Stimulated activated CD4-positive, alpha-beta T cell treated with anti-CD3 and anti-CD28 coated beads, Interleukin-12 subunit alpha, Interleukin-12 subunit beta, amount 100 ng/mL, for 48 hours (primary cell): Measurements from ENCODE around the gene PRR3.

ENCODE experiments used
- DNase-seq, 3 donors: peaks; one replicate each; pipeline ENCODE4 v3.0.0-alpha.2; 2020; ENCODE audit warnings: low read depth in 2 of 3, low spot score in 1 of 3

PRR3 gene

DNA sequence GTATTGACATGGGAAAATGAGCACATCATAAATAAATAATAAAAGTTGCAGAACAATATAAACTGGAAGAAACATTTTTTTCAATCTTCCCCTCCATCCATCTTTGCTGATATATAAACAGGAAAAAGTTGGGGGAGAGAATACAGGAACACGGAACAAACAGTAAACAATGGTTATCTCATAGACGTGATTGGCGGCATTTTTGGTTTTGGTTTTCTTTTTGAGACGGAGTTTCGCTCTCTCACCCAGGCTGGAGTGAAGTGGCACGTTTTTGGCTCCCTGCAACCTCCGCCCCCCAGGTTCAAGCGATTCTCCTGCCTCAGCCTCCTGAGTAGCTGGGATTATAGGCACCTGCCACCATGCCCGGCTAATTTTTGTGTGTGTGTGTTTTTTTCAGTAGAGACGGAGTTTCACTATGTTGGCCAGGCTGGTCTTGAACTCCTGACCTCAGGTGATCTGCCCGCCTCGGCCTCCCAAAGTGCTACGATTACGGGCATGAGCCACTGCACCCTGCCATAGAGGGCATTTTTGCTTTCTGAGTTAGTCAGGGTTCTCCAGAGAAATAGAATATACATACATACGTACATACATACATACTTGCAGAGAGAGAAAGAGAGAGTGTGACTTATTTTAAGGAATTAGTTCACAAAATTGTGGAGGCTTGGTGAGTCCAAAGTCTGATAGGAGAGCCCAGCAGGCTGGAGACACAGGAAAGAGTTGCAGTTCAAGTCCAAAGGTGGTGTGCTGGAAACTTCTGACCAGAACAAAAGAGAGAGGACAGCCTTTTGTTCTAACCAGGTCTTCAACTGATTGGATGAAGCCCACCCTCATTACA, 23.4 kb upstream of the PRR3 start:
- no peak for DNase-seq

DNA sequence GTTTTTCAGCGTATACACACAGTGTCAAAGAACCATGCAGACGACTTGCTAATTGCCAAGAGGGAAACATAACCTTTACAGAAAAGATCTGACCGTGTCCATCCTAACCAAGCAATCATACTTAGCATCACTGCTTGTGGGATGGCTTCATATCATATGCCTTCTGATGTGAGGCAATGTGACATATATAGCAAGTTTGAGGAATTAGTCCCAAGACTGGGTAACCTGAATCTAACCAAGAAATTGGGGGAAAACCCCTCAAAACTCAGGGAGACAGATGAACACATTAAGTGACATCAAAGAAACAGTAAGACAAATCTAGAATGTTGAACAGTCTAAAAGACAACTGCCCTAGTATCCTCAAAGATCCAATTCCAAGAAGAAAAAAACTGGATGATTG, 19.2 kb upstream of the PRR3 start:
- no peak for DNase-seq

DNA sequence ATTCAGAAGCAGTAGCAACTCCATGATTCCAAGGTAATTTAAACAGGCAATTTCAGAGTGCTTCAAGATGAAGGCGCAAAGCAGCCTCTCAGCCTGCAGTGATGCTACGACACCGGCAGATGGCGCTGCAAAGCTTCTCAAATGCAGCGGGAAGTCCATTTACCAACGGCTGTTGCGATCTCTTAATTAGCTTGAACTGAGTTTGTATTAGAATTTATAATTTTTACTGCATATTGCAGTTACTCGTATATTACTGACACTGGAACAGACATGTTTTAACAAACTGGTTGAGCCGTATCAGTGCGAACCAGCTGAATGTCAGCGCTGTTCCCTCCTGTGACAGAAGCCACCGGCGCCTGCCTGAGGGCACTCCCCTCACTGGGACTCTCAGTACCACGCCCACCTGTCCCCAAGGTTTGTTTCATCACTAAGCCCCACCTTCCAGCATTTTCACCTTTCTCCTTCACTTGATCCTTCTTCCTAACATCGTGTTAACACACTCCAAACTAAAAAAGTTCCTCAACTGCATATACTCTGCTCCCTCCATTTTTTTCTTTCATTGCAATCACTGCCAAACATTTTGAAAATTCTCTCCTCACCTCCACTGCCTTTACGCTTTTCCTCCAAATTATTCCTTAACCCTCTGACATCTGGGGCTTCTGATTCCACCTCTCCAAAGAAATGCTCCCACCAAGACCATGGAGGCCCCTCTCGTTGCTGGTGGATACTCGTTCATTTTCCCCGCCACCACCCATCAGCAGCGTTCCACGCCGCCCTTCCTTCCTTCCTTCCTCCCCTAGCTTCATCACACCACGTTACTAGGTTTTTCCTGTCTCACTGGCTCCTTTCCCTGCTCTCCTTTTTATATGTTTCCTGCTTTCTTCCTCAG, 15.3 kb upstream of the PRR3 start:
- peak; percentile 64 to 75 (median 69) for DNase-seq

DNA sequence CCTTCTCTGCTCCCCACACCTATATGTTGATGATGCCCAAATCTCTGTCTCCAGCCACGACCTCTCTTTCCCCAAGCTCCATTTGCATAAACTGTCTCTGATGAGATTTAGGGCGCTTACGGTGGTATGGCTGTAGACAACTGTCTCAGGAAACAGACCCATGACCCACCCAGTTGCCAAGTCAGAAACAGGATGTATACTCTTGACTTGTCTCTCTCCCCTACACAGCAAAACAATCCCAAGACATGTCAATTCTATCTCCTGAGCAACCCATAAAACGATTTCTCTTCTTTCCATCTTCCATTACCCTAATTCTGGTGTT, 14.7 kb upstream of the PRR3 start:
- no peak for DNase-seq

DNA sequence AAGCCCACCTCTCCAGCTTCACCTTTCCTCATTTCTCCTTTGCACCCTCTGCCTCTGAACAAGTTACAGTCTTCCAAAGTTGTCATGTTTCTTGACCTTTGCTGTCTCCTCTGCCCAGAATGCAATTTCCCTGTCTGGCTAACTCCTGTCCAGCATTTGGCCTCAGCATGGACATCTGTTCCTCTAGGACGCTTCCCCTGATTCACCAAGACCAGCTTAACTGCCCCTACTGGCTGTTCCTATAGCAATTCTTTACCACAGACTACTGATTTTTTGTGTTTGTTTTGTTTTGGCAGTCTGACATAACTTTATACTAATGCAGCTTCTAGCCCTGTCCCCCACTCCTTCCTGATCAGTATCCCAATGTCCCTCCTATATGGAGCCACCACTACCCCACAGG, 14.2 kb upstream of the PRR3 start:
- no peak for DNase-seq

DNA sequence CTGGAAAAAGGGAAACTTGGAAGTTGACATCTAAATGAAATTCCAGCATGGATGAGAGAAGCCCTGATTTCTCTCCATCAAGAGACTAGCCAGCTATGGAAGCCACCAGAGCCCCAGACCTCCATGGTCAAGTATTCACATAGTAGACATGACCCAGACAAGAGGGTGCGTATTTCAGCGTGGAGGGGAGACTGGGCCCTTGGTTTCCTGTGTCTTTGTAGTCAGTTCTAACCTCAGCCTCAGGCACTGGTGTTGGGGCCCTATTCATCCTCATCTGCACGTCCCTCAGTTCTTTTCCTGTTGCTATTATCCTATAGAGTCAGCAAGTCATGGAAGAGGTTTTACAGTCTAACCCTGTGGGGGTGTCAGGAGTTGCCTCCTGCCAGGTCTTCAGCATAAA, 13.3 kb upstream of the PRR3 start:
- no peak for DNase-seq

DNA sequence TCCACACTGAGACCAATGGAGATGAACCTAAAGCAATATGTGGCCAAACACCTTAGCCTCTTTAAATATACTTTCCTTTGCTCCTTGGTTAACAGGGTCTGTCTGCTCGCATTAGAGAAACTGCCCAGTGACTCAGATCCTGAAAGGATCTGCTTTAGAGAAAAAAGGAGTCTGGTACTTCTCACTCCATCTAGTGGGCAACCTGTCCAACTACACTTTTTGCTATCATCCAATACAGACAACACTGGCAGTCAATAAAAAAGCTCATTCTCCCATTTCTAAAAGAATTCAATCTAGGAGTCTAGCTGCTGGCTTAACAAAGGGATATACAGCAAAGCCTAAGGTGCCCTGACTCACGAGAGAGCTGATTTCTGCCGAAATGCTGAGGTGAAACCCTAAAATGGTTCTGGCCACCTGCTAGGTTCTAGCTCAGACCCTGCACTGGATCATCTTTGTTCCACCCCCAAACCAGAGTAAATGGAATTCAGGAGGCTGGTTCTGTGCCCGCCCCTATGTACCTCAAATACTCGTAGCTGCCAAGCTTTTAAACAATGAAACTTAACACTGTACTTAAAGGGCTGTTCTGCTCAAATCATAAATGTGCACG, 12.3 kb upstream of the PRR3 start:
- no peak for DNase-seq

DNA sequence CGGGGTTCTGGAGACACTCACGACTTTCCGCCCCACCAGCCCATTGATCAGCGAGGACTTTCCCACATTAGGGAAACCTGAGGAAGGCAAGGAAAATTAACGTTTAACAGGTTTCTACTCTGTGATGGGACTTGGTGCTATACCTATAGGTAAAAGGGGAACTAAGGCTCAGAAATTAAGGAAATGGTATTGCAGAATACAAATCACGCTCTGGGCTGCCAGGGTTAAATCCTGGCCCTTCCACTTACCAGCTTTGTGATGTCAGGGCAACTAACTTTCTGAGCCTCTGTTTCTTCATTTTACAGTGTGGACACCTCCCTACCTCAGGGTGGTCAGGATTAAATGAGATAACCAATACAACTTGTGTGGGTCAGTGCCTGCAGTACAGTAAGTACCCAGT, 9.6 kb upstream of the PRR3 start:
- DNase-seq = no peak

DNA sequence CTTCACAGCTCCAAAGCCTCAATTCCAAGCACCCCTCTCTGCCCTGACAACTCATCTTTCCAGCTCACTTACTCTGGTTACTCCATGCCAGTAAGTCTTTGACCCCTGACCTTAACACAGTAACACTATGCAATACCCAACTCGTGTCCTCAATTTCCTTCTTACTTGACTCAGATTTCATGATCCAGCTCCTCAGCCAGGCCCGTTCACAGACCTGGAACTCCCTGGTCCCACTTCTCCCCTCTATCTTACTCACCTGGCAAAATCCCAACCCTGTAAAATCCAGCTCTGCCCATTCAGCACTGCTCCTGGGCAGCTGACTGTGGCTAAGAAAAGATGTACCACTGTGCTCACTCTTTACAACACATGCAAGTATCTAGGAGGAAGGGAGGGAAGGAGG, 8.7 kb upstream of the PRR3 start:
- no peak for DNase-seq

DNA sequence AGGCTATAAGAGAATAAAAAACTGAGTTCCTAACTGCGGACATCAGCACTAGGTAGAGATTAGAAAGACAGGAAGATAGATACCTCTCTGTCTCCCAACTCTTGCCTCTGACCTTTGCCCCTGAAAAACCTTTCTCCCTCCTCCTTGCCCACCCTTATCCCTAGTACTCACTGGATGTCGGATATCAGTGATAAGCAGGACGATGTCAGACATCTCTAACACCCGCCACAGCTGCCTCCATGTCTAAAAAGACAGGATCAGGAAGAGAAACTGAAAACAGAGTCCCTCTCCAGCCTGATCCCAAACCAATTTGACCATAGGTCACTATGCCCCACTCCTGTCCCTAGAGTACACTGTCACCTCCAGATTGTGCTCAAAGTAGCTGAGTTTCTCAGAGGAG, 2.7 kb upstream of the PRR3 start:
- DNase-seq = no peak

DNA sequence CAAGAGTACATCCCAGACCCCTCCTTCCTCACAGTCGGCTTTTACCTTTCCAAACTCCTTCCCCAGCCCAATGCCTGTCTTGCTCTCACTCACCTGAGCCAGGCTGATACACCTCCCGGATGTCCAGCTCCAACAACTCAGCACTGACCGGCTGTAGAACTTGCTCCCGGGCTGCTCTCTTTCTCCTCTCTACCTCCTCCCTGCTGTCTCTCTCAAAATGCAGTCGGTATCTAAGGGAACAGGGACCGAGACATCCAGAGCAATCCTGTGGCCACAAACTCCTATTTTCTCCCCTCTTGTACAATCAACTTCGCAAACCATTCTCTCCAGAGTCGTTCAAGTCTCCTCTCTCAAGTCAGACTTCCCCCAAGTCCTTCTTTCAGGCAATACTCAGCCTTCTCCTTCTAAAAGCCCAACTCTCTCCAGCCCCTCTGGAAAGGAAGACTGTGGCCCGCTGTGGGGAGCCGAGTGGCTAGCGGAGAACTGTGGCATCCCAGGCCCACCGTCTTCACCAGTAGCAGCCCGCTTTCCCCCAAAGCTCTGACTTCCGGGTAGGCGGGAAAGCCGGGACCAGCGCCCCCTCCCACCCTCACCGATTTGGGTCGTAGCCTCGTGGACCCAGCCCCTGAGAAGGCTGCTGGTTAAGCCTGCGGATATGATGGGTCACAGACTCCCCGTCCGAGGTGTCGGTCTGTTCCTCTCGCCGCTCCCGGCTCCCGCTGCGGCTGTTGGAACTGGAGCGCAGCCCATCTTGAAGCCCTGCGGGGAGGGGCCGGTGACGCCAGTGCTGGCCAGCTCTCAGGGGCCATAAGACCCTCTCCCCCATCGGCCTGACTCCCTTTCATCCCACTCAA, 1.9 kb upstream of the PRR3 start:
- DNase-seq = no peak

DNA sequence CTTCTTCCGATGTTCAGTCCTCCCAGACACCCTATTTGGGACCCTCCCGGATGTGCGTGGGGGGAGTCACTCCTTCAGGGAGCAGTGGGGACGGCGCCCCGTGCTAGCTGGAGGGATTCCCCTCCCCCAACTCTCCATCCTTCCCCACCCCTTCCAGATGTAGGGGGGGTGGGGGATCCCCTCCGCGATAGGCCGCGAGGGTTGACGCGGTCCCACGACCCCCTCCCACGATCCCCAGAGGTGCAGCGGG, 1.4 kb upstream of the PRR3 start:
- no peak for DNase-seq

DNA sequence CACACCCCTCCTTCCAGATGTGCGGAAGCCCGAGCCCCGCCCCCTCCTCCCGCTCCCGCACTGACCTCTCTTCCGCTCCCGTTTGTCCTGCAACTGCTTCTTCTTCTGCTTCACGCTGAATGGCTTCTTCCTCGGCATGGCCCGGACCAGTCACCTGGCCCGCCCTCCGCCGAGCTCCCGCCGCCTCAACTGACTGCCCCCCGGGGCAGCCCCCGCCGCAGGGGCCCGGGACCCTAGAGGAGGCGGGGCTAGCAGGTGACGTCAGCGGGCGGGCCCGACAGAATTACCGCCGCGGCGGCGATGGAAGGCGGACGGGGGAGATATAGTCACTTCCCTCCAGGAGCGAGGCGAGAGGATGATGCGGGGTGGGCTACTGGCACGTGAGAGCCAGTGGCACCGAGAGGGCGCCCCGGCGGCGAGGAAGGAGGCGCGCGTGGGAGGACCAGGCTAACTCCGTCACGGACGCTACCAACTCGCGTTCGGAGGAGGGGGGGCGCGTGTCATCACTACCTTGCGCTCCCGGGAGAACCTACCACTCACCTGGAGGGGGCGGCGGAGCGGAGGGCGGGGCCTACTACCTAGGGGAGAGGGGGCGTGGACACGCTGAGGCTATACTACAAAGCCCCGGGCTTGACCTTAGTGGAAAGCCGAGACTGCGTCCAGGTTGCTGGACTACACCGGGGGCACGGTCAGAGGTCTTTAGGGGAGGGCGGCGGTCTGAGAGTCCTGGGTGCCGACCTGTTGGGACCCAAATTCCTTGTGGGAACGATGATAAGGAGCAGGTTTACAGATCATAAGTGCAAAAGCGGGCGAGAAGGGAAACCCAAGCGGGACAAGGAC, 809 bp upstream of the PRR3 start, which contains the start of gene GNL1:
Gene GNL1, minus strand, starts transcription at position 424 of the 840 bp plus-strand sequence. Its CDS starts 286 bp downstream, at position 138.
- DNase-seq = peak; percentile 99

DNA sequence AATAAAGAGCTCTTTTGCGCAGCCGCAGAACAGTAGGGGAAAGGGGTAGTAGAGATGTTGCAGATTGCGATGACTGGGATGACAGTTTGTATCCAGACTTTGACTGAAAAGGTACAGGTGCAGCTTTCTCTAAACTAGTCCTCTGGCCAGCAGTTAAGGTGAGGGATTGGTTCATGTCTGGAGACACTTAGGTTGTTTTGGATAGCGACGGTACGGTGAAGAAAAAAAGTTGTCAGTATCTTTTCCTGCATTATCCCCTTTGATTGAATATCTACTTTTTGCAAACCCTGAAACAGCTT, 537 bp downstream of the PRR3 start:
- DNase-seq = no peak

DNA sequence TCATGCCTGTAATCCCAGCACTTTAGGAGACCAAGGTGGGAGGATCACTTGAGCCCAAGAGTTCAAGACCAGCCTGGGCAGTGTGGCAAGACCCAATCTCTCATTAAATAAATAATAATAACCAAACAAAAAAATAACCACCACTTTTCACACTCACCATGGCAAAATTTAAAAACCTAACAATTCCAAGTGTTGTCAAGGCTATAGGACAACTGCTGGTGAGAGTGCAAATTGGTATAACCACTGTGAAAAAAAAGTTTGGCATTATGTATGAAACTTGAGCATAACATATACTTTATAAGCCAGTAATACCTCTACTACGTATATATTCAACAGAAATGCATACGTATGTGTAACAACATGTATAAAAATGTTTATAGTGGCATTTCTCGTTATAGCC, 3.8 kb downstream of the PRR3 start:
- DNase-seq = no peak

DNA sequence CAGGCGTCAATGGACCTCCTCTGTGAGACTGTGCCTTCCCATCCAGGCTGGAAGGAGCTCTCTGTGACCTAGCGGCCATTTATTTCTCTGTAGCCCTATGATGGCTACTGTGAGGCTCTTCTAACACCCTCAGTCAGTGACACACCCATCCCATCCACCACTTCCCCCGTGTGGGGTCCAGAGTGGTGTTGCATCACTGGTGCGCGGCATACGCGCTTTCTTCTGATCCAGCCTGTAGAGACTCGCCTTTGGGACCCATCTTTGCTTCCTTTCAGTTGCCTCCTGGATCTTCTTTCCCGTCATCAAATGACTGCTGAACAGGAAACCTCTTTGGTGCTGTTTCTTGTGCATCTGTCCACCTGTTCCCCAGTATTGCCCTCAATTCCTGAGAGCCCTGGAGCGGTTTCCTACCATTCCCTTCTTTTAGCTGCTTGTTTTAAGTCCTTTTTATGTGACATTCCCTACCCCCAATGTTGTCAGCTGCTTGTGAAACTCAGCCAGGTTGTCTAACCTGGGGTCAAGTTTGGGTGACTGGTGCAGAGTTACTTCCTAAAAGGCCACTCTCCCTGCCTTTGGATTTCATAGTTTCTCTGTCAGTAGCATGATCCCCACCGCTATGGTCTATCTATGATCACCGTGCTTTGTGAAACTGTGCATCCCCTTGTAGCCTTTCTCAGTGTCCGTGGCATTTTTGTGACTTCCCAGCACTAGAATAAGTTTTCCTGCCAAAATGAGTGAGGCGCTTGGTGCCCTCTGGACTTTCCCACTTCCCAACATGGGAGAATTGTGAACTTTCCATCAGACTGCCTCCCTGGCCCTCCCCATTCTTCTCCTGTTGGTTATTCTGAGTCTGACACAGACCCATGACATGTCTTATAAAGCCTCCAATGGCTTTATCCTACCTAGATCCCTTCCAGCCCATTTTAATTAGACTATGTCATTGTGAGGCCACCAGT, 5.7 kb downstream of the PRR3 start:
- no peak for DNase-seq

DNA sequence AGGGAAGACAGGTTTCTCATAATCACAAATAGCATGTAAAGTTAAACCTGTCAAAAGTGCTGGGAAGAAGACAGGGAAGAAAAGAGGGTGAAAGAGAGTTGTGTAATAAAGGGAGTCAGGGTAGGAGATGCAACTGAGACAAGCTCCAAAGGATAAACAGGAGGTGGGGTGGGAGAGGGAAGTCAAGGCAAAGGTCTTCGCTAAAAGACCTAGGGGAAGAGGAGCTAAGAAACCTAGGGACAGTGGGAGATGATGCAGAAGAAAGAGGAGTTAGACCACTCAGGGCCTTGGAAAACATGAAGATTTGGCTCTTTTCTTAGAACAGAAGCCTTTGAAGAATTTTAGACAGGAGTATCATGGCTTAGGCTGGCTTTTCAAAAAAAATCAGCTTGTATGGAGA, 7.0 kb downstream of the PRR3 start:
- no peak for DNase-seq

DNA sequence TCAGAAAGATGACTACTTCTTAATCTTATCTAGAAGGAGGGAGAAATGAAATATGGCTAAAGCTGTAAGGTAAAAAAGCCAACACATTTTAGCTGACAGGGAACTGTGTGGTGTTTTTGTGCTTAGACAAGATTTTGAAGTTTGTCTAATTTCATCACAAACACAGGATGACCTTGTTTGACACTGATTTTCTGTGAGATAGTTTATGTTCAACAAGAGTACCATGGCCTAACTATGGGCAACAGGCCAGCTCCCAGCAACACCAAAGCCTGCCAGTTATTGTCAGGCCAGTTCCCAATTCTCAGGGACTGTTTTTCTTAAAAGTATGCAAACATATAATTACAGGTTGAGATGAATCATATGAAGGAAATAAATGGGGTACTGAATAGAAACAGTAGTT, 8.7 kb downstream of the PRR3 start:
- no peak for DNase-seq

DNA sequence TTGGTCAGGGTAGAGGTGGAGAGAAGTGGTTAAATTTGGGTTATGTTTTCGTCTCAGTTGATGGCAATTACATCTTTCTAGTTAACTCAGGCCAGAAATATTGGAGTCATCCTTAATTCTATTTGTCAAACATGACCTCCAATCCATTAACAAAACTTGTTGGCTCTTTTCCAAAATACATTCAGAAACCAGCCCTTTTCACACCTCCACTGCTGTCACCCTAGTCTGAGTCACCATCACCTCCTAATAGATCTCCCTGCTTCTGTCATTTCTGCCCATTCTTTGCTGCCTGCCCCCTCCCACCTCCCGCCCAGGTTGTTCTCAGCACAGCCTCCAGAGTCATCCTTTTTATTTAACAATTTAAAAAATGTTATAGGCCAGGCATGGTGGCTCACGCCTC, 11.2 kb downstream of the PRR3 start:
- peak; percentile 33 to 51 (median 47) for DNase-seq

DNA sequence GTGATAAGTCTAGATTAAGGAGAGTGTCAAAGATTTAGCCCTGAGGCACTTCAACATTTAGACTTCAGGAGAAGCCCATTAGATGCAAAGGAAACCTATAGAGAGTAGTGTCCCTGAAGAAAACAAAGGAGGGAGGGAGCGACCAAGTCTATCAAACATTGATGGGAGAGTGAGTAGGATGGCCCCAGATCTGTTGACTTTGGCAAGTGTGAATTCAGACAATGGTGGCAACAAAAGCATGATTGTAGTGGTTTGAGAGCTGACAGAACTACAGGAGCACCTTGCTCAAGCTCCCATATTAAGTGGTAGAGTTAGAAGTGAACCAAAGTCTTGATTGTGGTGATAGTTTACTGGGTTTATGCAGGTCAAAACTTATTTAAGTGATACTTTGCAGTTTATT, 13.2 kb downstream of the PRR3 start:
- DNase-seq = no peak
